Ishikawa (cell line): ENCODE data around the gene VMAC.

ENCODE experiments used
- CEBPB ChIP-seq: IDR thresholded peaks from 2 replicates; pipeline ENCODE4 v1.6.1; 2012
- CREB1 ChIP-seq: IDR thresholded peaks from 2 replicates; pipeline ENCODE4 v1.6.1; 2012; ENCODE audit warnings: low read depth
- EGR1 ChIP-seq: IDR thresholded peaks from 2 replicates; pipeline ENCODE4 v1.6.1; 2012
- EP300 ChIP-seq: IDR thresholded peaks from 2 replicates; pipeline ENCODE4 v1.6.1; 2012; ENCODE audit warnings: borderline replicate concordance
- RAD21 ChIP-seq: IDR thresholded peaks from 2 replicates; pipeline ENCODE4 v1.6.1; 2012; ENCODE audit warnings: low read depth
- YY1 ChIP-seq: IDR thresholded peaks from 2 replicates; pipeline ENCODE4 v1.6.1; 2012; ENCODE audit warnings: low read depth
- TF ChIP-seq, protein P1 (sequence below): IDR thresholded peaks from 2 replicates; pipeline ENCODE4 v1.6.1; 2012; ENCODE audit warnings: low read depth, mild to moderate bottlenecking
- TF ChIP-seq, protein P2 (sequence below): IDR thresholded peaks from 2 replicates; pipeline ENCODE4 v1.6.1; 2012

DNA sequence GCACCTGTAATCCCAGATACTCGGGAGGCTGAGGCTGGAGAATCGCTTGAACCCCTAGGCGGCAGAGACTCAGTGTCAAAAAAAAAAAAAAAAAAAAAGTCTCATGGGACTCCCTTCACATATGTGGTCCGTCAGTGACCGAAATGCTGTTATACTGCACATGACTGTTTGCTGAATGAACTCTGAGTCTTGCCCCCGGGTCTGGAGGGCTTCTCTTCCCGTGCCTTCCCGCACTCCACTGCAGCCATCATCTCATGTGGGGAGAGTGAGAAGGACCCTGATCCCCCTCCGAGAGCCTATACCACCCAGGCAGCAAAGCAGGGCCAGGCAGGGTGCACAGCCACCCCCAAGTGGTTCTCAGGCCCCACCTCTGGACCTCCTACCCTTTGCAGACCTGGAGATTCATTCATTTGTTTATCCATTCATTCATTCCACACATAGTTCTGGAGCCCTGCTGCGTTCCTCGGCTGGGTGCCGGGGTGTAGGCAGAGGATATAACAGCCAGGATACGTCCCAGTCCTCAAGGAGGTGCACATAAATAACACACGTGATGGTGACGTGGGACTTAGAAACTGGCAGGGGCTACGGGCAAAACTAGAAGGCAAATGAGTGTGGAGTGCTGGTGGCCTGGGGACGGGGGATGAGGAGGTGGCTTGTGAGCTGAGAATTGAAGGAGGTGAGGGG is 15.2 kb upstream of the VMAC start:
- TF ChIP-seq CREB1: no peak
- no peak for TF ChIP-seq YY1
- TF ChIP-seq, protein P1, sequence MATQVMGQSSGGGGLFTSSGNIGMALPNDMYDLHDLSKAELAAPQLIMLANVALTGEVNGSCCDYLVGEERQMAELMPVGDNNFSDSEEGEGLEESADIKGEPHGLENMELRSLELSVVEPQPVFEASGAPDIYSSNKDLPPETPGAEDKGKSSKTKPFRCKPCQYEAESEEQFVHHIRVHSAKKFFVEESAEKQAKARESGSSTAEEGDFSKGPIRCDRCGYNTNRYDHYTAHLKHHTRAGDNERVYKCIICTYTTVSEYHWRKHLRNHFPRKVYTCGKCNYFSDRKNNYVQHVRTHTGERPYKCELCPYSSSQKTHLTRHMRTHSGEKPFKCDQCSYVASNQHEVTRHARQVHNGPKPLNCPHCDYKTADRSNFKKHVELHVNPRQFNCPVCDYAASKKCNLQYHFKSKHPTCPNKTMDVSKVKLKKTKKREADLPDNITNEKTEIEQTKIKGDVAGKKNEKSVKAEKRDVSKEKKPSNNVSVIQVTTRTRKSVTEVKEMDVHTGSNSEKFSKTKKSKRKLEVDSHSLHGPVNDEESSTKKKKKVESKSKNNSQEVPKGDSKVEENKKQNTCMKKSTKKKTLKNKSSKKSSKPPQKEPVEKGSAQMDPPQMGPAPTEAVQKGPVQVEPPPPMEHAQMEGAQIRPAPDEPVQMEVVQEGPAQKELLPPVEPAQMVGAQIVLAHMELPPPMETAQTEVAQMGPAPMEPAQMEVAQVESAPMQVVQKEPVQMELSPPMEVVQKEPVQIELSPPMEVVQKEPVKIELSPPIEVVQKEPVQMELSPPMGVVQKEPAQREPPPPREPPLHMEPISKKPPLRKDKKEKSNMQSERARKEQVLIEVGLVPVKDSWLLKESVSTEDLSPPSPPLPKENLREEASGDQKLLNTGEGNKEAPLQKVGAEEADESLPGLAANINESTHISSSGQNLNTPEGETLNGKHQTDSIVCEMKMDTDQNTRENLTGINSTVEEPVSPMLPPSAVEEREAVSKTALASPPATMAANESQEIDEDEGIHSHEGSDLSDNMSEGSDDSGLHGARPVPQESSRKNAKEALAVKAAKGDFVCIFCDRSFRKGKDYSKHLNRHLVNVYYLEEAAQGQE: no peak
- no peak; the same call in 1 of the 2 replicates for TF ChIP-seq EP300
- no peak for TF ChIP-seq EGR1
- TF ChIP-seq RAD21: no peak
- TF ChIP-seq, protein P2, sequence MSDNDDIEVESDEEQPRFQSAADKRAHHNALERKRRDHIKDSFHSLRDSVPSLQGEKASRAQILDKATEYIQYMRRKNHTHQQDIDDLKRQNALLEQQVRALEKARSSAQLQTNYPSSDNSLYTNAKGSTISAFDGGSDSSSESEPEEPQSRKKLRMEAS: no peak
- no peak for TF ChIP-seq CEBPB
